HG03135 (cell line): Measurements from ENCODE around the gene ITPR1.
"Not testable (repeated sequence)": the region's sequence is repeated elsewhere in the genome, so short reads cannot be mapped to it uniquely, and the experiment has no call there.

Source experiments
- ATAC-seq: cut with Tn5 transposase; IDR thresholded peaks from one replicate; pipeline ENCODE4 v1.9.1; 2021; ENCODE audit warnings: mild to moderate bottlenecking, moderate library complexity; ENCODE audit not compliant: unreplicated experiment

ITPR1 gene

GRCh38 chr3:4588466-4588865 is 95.3 kb downstream of the ITPR1 start:
- ATAC-seq: no peak

GRCh38 chr3:4589475-4590097 is 96.4 kb downstream of the ITPR1 start:
- no peak for ATAC-seq

- not testable (repeated sequence) for ATAC-seq
Observed at GRCh38 chr3:4590849-4591248, 97.7 kb downstream of the ITPR1 start.

- ATAC-seq: no peak
Observed at GRCh38 chr3:4591669-4592068, 98.5 kb downstream of the ITPR1 start.

GRCh38 chr3:4593014-4593413 is 99.9 kb downstream of the ITPR1 start:
- ATAC-seq: no peak

- ATAC-seq: no peak
Observed at GRCh38 chr3:4595710-4596113, 102.6 kb downstream of the ITPR1 start.

GRCh38 chr3:4596612-4597011 is 103.5 kb downstream of the ITPR1 start:
- no peak for ATAC-seq

- no peak for ATAC-seq
Observed at GRCh38 chr3:4597208-4597985, 104.2 kb downstream of the ITPR1 start.

- ATAC-seq: not testable (repeated sequence)
Observed at GRCh38 chr3:4598232-4598631, 105.1 kb downstream of the ITPR1 start.

- no peak for ATAC-seq
Observed at GRCh38 chr3:4599612-4600011, 106.5 kb downstream of the ITPR1 start.

- no peak for ATAC-seq
Observed at GRCh38 chr3:4600493-4600892, 107.3 kb downstream of the ITPR1 start.

- ATAC-seq: no peak
Observed at GRCh38 chr3:4601892-4602291, 108.7 kb downstream of the ITPR1 start.

GRCh38 chr3:4604693-4605092 is 111.5 kb downstream of the ITPR1 start:
- ATAC-seq: no peak

- no peak for ATAC-seq
Observed at GRCh38 chr3:4606911-4607310, 113.8 kb downstream of the ITPR1 start.

- ATAC-seq: no peak
Observed at GRCh38 chr3:4613366-4613765, 120.2 kb downstream of the ITPR1 start.

GRCh38 chr3:4614070-4614469 is 120.9 kb downstream of the ITPR1 start:
- ATAC-seq: no peak

- no peak for ATAC-seq
Observed at GRCh38 chr3:4614927-4615326, 121.8 kb downstream of the ITPR1 start.

GRCh38 chr3:4615750-4616149 is 122.6 kb downstream of the ITPR1 start:
- ATAC-seq: no peak

- ATAC-seq: no peak
Observed at GRCh38 chr3:4623421-4623999, 130.4 kb downstream of the ITPR1 start.

GRCh38 chr3:4627651-4628375 is 134.7 kb downstream of the ITPR1 start:
- ATAC-seq: no peak
